HEK293T (cell line): ENCODE measurements around the gene CENPB.
A peak's percentile ranks its signal among the peaks of the same experiment; 100 is the strongest.

ENCODE experiments used
- CTCF ChIA-PET: fragments of 350-600 bp; formaldehyde crosslinking; extraction: SDS; loops from one replicate; lab custom pipeline; 2021; ENCODE audit warnings: antibody characterized with exemption, inconsistent platforms; lab: Yijun Ruan, JAX
- POLR2A ChIA-PET: fragments of 350-600 bp; formaldehyde crosslinking; extraction: SDS; loops from one replicate; lab custom pipeline; 2020; ENCODE audit warnings: antibody characterized with exemption, inconsistent platforms; lab: Yijun Ruan, JAX
- DNase-seq: peaks from one replicate; pipeline ENCODE4 v3.0.0; 2012; ENCODE audit warnings: mixed read lengths; ENCODE audit errors: extremely low spot score
- ARNT ChIP-seq: fragments of 450-650 bp; IDR thresholded peaks from 2 replicates; pipeline ENCODE4 v1.6.1; 2017; ENCODE audit warnings: mild to moderate bottlenecking
- BHLHE40 ChIP-seq: fragments of 450-650 bp; IDR thresholded peaks from 2 replicates; pipeline ENCODE4 v1.6.1; 2016; ENCODE audit warnings: mild to moderate bottlenecking, moderate library complexity, borderline replicate concordance
- CTBP1 ChIP-seq: fragments of 450-650 bp; IDR thresholded peaks from 2 replicates; pipeline ENCODE4 v1.6.1; 2016; ENCODE audit warnings: borderline replicate concordance
- ELF4 ChIP-seq: fragments of 450-650 bp; IDR thresholded peaks from 2 replicates; pipeline ENCODE4 v1.6.1; 2017; ENCODE audit warnings: antibody characterized with exemption
- FOXA1 ChIP-seq: fragments of 450-650 bp; IDR thresholded peaks from 2 replicates; pipeline ENCODE4 v1.6.1; 2016; ENCODE audit warnings: mild to moderate bottlenecking
- FOXK2 ChIP-seq: fragments of 450-650 bp; IDR thresholded peaks from 2 replicates; pipeline ENCODE4 v1.6.1; 2016; ENCODE audit warnings: mild to moderate bottlenecking
- FOXM1 ChIP-seq: fragments of 450-650 bp; IDR thresholded peaks from 2 replicates; pipeline ENCODE4 v1.6.1; 2017; ENCODE audit warnings: mild to moderate bottlenecking, borderline replicate concordance
- HDGF ChIP-seq: fragments of 450-650 bp; IDR thresholded peaks from 2 replicates; pipeline ENCODE4 v1.6.1; 2017; ENCODE audit warnings: antibody characterized with exemption, borderline replicate concordance
- L3MBTL2 ChIP-seq: fragments of 450-650 bp; conservative IDR thresholded peaks from 2 replicates; pipeline ENCODE4 v1.6.1; 2016; ENCODE audit warnings: mild to moderate bottlenecking
- LEF1 ChIP-seq: fragments of 450-650 bp; IDR thresholded peaks from 2 replicates; pipeline ENCODE4 v1.6.1; 2017; ENCODE audit warnings: mild to moderate bottlenecking, borderline replicate concordance
- NFRKB ChIP-seq: fragments of 450-650 bp; IDR thresholded peaks from 2 replicates; pipeline ENCODE4 v1.6.1; 2016; ENCODE audit warnings: mild to moderate bottlenecking, moderate library complexity
- PKNOX1 ChIP-seq: fragments of 450-650 bp; IDR thresholded peaks from 2 replicates; pipeline ENCODE4 v1.6.1; 2016
- SP1 ChIP-seq: fragments of 450-650 bp; IDR thresholded peaks from 2 replicates; pipeline ENCODE4 v1.6.1; 2017
- SUZ12 ChIP-seq: fragments of 450-650 bp; IDR thresholded peaks from 2 replicates; pipeline ENCODE4 v1.6.1; 2016; ENCODE audit warnings: mild to moderate bottlenecking
- TARDBP ChIP-seq: fragments of 450-650 bp; IDR thresholded peaks from 2 replicates; pipeline ENCODE4 v1.6.1; 2016
- ZNF384 ChIP-seq: fragments of 450-650 bp; IDR thresholded peaks from 2 replicates; pipeline ENCODE4 v1.6.1; 2016

The CENPB gene

GRCh38 chr20:3777381-3777715, 9.2 kb downstream of the CENPB start:
- CTCF ChIA-PET: interaction anchor here (2.8 kb wide), 1 partner anchor 9 kb away, joined by 11 read pairs; the partner anchor contains the start of gene ADISSP
- no peak for TF ChIP-seq TARDBP
- TF ChIP-seq NFRKB: no peak
- no peak for TF ChIP-seq BHLHE40
- no peak for TF ChIP-seq PKNOX1
- no peak for TF ChIP-seq FOXM1
- no peak for TF ChIP-seq FOXK2
- no peak for TF ChIP-seq ELF4
- TF ChIP-seq SP1: no peak
- no peak for TF ChIP-seq CTBP1
- TF ChIP-seq L3MBTL2: no peak
- TF ChIP-seq HDGF: no peak
- TF ChIP-seq FOXA1: no peak
- TF ChIP-seq ARNT: no peak
- no peak for DNase-seq
- POLR2A ChIA-PET: interaction anchor here (1.8 kb wide), 1 partner anchor 43 kb away, joined by 4 read pairs; the partner anchor contains the start of gene AP5S1

DNA sequence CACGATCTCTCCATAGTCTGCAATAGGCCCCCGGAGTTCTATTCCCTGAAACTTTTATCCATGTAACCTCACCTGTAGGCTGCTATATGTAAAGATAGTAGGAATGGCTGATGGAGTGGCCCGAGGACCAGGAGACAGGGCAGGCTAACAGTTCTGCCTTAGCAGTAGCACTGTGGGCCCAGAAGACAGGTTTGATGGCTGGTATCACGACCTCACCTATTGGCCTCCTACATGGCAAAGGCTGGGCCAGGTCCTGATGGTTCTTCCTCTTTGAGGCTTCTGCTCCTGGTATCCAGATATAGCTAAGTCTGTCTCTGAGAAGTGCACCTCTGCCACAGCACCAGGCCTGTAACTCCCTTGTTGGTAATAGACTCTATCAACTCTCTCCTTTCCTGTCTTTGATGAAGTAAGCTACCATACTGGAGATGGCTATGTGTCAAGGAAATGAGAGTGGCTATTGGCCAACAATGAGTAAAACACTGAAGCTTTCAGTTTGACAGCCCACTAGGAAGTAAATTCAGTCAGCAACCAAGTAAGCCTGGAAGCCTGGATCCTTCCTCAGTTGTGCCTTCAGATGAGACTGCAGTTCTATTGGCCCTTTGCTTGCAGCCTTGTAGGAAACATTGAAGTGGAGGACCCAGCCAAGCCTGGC, 11.0 kb downstream of the CENPB start:
- ChIA-PET POLR2A (interaction anchor here (0.6 kb wide), 1 partner anchor 8 kb away, joined by 3 read pairs; the partner anchor contains the start of gene ADISSP), CTCF (no interaction called here)
- no peak for DNase-seq
- TF ChIP-seq ELF4: no peak
- TF ChIP-seq SUZ12: no peak
- no peak for TF ChIP-seq SP1
- TF ChIP-seq BHLHE40: no peak
- TF ChIP-seq PKNOX1: no peak
- no peak for TF ChIP-seq CTBP1
- no peak for TF ChIP-seq FOXA1
- TF ChIP-seq FOXM1: no peak
- no peak for TF ChIP-seq TARDBP
- TF ChIP-seq HDGF: no peak
- TF ChIP-seq ZNF384: no peak
- TF ChIP-seq FOXK2: no peak
- TF ChIP-seq ARNT: no peak

GRCh38 chr20:3771552-3772058, 14.9 kb downstream of the CENPB start:
- CTCF ChIA-PET: interaction anchor here (0.6 kb wide), 1 partner anchor 29 kb away, joined by 3 read pairs; no protein-coding TSS in a partner anchor
- TF ChIP-seq ELF4: no peak
- TF ChIP-seq PKNOX1: no peak
- TF ChIP-seq HDGF: no peak
- TF ChIP-seq FOXA1: no peak
- TF ChIP-seq SP1: no peak
- no peak for TF ChIP-seq LEF1
- no peak for TF ChIP-seq SUZ12
- no peak for TF ChIP-seq ARNT
- no peak for TF ChIP-seq L3MBTL2
- no peak for TF ChIP-seq CTBP1
- TF ChIP-seq FOXK2: no peak
- TF ChIP-seq TARDBP: no peak
- TF ChIP-seq ZNF384: no peak
- TF ChIP-seq NFRKB: no peak
- TF ChIP-seq BHLHE40: no peak
- TF ChIP-seq FOXM1: no peak
- DNase-seq: no peak
- POLR2A ChIA-PET: no interaction called here

DNA sequence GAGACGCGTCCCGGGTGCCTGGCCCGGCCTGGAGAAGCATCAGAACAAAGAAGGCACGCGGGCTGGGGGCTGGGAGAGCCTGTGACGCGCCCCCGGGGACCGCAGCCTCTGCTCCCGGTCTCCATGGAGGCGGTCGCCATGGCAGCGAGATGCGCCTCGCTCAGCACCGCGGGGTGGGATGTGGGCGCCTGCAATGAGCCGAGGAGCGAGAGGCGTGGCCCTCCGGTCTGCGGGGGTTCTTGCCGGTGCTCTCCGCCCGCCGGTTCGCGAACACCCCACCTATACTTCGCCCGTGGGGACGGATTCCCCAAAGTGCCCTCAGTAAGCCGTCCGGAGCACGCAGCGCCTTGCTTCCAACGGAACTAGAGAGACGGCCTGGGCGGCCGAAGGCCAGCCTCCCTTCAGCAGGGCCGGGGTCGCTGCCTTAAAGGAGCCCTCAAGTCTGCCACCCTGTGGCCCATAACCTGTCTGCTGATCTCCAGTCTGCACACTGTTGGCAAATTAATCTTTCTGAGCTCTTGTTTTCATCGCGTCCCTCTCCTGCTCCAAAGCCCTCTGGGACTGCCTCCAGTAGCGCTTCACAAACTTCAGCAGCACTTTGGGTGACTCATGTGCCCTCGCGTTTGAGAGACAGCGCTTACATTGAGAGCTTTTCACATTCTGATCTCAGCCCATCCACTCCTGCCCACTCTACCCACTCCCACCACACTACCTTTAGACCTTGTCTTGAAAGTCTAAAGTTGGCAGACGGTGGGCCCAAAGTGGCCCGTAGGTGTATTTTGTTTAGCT, 18.0 kb downstream of the CENPB start:
- peak; percentile 77 for DNase-seq
- ChIA-PET CTCF (interaction anchor here (0.6 to 2.2 kb wide), 14 partner anchors 10 to 92 kb away, joined by 3 to 17 read pairs (median 4); partner anchors contain the start of gene SPEF1), POLR2A (interaction anchor here (1.0 to 3.6 kb wide), 20 partner anchors 11 to 102 kb away, joined by 3 to 41 read pairs (median 5); partner anchors contain the start of genes AP5S1, CDC25B, CENPB and SPEF1)
- peak; percentile 42; the same call in 1 of the 2 replicates for TF ChIP-seq PKNOX1
- TF ChIP-seq FOXK2: no peak
